ENCODE results near the gene TMEM222.

DNA sequence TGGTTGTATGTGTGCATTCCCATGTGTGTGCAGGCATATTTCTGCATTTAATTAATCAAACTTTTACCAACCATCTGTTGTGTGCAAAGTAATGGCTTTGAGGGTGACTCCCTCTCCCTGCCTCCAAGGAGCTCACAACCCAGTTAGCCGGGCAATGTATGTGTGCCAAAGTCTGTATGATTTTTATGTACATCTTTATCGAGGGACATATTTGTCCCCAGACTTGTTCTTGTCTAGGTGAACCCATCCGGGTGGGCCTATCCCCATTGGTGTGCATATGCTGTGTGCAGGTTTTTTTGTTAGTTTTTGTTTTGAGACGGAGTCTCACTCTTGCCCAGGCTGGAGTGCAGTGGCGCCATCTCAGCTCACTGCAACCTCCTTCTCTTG lies 21.7 kb downstream of the TMEM222 start:
- TF ChIP-seq, protein P1, sequence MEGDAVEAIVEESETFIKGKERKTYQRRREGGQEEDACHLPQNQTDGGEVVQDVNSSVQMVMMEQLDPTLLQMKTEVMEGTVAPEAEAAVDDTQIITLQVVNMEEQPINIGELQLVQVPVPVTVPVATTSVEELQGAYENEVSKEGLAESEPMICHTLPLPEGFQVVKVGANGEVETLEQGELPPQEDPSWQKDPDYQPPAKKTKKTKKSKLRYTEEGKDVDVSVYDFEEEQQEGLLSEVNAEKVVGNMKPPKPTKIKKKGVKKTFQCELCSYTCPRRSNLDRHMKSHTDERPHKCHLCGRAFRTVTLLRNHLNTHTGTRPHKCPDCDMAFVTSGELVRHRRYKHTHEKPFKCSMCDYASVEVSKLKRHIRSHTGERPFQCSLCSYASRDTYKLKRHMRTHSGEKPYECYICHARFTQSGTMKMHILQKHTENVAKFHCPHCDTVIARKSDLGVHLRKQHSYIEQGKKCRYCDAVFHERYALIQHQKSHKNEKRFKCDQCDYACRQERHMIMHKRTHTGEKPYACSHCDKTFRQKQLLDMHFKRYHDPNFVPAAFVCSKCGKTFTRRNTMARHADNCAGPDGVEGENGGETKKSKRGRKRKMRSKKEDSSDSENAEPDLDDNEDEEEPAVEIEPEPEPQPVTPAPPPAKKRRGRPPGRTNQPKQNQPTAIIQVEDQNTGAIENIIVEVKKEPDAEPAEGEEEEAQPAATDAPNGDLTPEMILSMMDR (conservative IDR thresholded peaks at IDR 0.05; ENCODE audit: low read length), result 0 out of 2 replicates have a peak, but pooled peaks have one; percentile 14
- TF ChIP-seq EZH2phosphoT487 (IDR thresholded peaks at IDR 0.05; ENCODE audit: borderline replicate concordance), result no peak

Data from Loucy (cell line).